Measurements from ENCODE around the gene THAP11. TPM values are rescaled to one million over a fixed set of nuclear protein-coding genes. Genes with fewer than 3 reads are reported as not detected.

THAP11 gene
- total and polyA plus RNA-seq, 2 of the 13 experiments (the other 11 are each of a cell fraction or from before 2014, with no cell fraction given) = 44.2 to 53.4 TPM

DNA sequence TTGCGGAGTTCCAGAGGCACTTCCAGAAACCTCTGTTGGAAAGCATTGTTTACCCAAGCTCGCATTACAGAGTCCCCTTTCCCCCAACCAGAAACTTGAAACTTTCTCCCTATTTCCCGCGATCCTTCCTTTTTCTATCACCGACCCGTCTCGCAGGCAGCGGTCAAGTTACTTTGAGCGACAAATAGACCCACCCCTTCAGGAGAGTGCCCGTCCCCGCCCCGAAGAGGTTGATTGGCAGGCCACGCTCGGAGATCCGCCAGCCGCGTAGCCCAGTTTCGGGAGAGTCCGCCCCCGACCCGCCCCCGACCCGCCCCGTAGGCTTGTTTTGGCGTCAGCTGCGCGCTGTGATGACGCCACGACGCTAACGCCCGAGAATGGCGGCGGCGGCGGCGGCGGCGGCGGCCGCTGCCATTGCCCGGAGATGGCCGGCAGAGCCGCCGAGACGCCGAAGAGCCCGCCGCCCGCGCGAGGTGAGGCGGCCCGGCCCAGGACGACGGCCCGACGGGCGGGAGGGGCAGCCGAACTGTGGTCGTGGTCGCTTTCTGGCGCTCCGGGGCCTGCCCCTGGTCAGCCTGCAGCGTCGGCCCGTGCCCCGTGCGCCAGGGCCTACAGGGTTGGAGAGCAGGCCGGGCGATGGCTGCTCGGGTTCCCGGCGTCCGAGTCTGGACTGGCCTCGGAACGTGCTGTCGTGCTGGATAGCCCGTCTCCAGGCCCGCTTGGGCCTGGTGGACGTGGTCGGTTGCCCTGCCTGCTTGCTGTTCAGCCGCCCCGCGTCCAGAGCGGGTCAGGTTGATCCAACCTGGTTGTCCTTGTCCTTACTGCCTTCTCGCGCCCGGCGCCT, 51.0 kb downstream of the THAP11 start, which contains the start of gene PSKH1 (continued):
- TF ChIP-seq, protein P1, sequence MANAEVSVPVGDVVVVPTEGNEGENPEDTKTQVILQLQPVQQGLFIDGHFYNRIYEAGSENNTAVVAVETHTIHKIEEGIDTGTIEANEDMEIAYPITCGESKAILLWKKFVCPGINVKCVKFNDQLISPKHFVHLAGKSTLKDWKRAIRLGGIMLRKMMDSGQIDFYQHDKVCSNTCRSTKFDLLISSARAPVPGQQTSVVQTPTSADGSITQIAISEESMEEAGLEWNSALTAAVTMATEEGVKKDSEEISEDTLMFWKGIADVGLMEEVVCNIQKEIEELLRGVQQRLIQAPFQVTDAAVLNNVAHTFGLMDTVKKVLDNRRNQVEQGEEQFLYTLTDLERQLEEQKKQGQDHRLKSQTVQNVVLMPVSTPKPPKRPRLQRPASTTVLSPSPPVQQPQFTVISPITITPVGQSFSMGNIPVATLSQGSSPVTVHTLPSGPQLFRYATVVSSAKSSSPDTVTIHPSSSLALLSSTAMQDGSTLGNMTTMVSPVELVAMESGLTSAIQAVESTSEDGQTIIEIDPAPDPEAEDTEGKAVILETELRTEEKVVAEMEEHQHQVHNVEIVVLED (CRISPR knock-in tag; IDR thresholded peaks at IDR 0.05; ENCODE audit: borderline replicate concordance) = peak; percentile 95
- TF ChIP-seq, protein P2, sequence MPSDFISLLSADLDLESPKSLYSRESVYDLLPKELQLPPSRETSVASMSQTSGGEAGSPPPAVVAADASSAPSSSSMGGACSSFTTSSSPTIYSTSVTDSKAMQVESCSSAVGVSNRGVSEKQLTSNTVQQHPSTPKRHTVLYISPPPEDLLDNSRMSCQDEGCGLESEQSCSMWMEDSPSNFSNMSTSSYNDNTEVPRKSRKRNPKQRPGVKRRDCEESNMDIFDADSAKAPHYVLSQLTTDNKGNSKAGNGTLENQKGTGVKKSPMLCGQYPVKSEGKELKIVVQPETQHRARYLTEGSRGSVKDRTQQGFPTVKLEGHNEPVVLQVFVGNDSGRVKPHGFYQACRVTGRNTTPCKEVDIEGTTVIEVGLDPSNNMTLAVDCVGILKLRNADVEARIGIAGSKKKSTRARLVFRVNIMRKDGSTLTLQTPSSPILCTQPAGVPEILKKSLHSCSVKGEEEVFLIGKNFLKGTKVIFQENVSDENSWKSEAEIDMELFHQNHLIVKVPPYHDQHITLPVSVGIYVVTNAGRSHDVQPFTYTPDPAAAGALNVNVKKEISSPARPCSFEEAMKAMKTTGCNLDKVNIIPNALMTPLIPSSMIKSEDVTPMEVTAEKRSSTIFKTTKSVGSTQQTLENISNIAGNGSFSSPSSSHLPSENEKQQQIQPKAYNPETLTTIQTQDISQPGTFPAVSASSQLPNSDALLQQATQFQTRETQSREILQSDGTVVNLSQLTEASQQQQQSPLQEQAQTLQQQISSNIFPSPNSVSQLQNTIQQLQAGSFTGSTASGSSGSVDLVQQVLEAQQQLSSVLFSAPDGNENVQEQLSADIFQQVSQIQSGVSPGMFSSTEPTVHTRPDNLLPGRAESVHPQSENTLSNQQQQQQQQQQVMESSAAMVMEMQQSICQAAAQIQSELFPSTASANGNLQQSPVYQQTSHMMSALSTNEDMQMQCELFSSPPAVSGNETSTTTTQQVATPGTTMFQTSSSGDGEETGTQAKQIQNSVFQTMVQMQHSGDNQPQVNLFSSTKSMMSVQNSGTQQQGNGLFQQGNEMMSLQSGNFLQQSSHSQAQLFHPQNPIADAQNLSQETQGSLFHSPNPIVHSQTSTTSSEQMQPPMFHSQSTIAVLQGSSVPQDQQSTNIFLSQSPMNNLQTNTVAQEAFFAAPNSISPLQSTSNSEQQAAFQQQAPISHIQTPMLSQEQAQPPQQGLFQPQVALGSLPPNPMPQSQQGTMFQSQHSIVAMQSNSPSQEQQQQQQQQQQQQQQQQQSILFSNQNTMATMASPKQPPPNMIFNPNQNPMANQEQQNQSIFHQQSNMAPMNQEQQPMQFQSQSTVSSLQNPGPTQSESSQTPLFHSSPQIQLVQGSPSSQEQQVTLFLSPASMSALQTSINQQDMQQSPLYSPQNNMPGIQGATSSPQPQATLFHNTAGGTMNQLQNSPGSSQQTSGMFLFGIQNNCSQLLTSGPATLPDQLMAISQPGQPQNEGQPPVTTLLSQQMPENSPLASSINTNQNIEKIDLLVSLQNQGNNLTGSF (CRISPR knock-in tag; IDR thresholded peaks at IDR 0.05) = peak; percentile 81; the same call in 1 of the 2 replicates
- TF ChIP-seq PHF8 (CRISPR knock-in tag; IDR thresholded peaks at IDR 0.05) (peak; percentile 94), ZNF773 (CRISPR knock-in tag; IDR thresholded peaks at IDR 0.05; ENCODE audit: borderline replicate concordance) (peak; percentile 84; the same call in 1 of the 2 replicates), ZNF484 (CRISPR knock-in tag; IDR thresholded peaks at IDR 0.05; ENCODE audit: borderline replicate concordance, low read depth) (no peak), SMAD9 (CRISPR knock-in tag; IDR thresholded peaks at IDR 0.05) (no peak), SOX6 (IDR thresholded peaks at IDR 0.05) (no peak), SOX6 (CRISPR knock-in tag; IDR thresholded peaks at IDR 0.05) (peak; percentile 30; the same call in 1 of the 2 replicates), YEATS2 (CRISPR knock-in tag; IDR thresholded peaks at IDR 0.05; ENCODE audit: borderline replicate concordance) (no peak), ZMYM4 (CRISPR knock-in tag; IDR thresholded peaks at IDR 0.05) (peak; percentile 49; the same call in 1 of the 2 replicates), NRL (CRISPR knock-in tag; IDR thresholded peaks at IDR 0.05; ENCODE audit: borderline replicate concordance) (peak; percentile 89)
- TF ChIP-seq, protein P3, sequence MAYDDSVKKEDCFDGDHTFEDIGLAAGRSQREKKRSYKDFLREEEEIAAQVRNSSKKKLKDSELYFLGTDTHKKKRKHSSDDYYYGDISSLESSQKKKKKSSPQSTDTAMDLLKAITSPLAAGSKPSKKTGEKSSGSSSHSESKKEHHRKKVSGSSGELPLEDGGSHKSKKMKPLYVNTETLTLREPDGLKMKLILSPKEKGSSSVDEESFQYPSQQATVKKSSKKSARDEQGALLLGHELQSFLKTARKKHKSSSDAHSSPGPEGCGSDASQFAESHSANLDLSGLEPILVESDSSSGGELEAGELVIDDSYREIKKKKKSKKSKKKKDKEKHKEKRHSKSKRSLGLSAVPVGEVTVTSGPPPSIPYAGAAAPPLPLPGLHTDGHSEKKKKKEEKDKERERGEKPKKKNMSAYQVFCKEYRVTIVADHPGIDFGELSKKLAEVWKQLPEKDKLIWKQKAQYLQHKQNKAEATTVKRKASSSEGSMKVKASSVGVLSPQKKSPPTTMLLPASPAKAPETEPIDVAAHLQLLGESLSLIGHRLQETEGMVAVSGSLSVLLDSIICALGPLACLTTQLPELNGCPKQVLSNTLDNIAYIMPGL (CRISPR knock-in tag; IDR thresholded peaks at IDR 0.05; ENCODE audit: borderline replicate concordance in 1 of 2, low read depth in 1 of 2) = peak; percentile 49 to 68; a peak in 1 of 4 replicates
- TF ChIP-seq, protein P4, sequence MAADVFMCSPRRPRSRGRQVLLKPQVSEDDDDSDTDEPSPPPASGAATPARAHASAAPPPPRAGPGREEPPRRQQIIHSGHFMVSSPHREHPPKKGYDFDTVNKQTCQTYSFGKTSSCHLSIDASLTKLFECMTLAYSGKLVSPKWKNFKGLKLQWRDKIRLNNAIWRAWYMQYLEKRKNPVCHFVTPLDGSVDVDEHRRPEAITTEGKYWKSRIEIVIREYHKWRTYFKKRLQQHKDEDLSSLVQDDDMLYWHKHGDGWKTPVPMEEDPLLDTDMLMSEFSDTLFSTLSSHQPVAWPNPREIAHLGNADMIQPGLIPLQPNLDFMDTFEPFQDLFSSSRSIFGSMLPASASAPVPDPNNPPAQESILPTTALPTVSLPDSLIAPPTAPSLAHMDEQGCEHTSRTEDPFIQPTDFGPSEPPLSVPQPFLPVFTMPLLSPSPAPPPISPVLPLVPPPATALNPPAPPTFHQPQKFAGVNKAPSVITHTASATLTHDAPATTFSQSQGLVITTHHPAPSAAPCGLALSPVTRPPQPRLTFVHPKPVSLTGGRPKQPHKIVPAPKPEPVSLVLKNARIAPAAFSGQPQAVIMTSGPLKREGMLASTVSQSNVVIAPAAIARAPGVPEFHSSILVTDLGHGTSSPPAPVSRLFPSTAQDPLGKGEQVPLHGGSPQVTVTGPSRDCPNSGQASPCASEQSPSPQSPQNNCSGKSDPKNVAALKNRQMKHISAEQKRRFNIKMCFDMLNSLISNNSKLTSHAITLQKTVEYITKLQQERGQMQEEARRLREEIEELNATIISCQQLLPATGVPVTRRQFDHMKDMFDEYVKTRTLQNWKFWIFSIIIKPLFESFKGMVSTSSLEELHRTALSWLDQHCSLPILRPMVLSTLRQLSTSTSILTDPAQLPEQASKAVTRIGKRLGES (CRISPR knock-in tag; IDR thresholded peaks at IDR 0.05; ENCODE audit: borderline replicate concordance) = peak; percentile 41; the same call in 1 of the 2 replicates

All from HepG2 (cell line).